Neuronal stem cell (in vitro differentiated cells): ENCODE data around the gene OR10G8. TPM values are rescaled to one million over a fixed set of nuclear protein-coding genes. Genes with fewer than 3 reads are reported as not detected.

Source experiments
- DNase-seq: peaks from one replicate; pipeline ENCODE4 v3.0.0-alpha.2; 2013; ENCODE audit warnings: low spot score
- H2AFZ ChIP-seq: one replicate; pipeline ENCODE4 v1.6.1; 2013; ENCODE audit warnings: mild to moderate bottlenecking, low read length, inconsistent platforms
- H2AK5ac ChIP-seq: 2 replicates; pipeline ENCODE4 v1.6.1; 2013; ENCODE audit warnings: low read depth, mild to moderate bottlenecking, inconsistent platforms, low read length, moderate library complexity, mixed read lengths
- H2BK120ac ChIP-seq: 2 replicates; pipeline ENCODE4 v1.6.1; 2013; ENCODE audit warnings: low read depth, mild to moderate bottlenecking, inconsistent platforms, low read length, moderate library complexity, mixed read lengths
- H2BK12ac ChIP-seq: one replicate; pipeline ENCODE4 v1.6.1; 2013; ENCODE audit warnings: low read length, inconsistent platforms
- H2BK15ac ChIP-seq: 2 replicates; pipeline ENCODE4 v1.6.1; 2013; ENCODE audit warnings: mild to moderate bottlenecking, low read length, inconsistent platforms, mixed read lengths
- H2BK5ac ChIP-seq: one replicate; pipeline ENCODE4 v1.6.1; 2013; ENCODE audit warnings: inconsistent platforms, mild to moderate bottlenecking, low read length, moderate library complexity
- H3K14ac ChIP-seq: one replicate; pipeline ENCODE4 v1.6.1; 2013; ENCODE audit warnings: low read length, inconsistent platforms
- H3K18ac ChIP-seq: 2 replicates; pipeline ENCODE4 v1.6.1; 2013; ENCODE audit warnings: low read length, inconsistent platforms
- H3K23ac ChIP-seq: 2 replicates; pipeline ENCODE4 v1.6.1; 2013; ENCODE audit warnings: low read depth, mild to moderate bottlenecking, mixed read lengths, low read length, inconsistent platforms; ENCODE audit not compliant: poor library complexity
- H3K27ac ChIP-seq: replicated peaks from 3 replicates; pipeline ENCODE4 v1.5.1; 2013; ENCODE audit warnings: low read length, inconsistent platforms
- H3K27me3 ChIP-seq, 3 experiments: 2 replicates each; pipeline ENCODE4 v1.6.1; 2013; ENCODE audit warnings: low read length in 3 of 3, mild to moderate bottlenecking in 2 of 3, inconsistent platforms in 1 of 3, low read depth in 1 of 3, mixed read lengths in 1 of 3, moderate library complexity in 1 of 3; ENCODE audit not compliant: control insufficient read depth in 3 of 3, insufficient read depth in 3 of 3
- H3K36me3 ChIP-seq, 2 donors: replicated peaks in 1 of 2; 2 replicates each; pipeline ENCODE4 v1.6.1; 2013; ENCODE audit warnings: low read length in 2 of 2; ENCODE audit not compliant: control insufficient read depth in 2 of 2, insufficient read depth in 2 of 2
- H3K4ac ChIP-seq: 2 replicates; pipeline ENCODE4 v1.6.1; 2013; ENCODE audit warnings: inconsistent platforms, mild to moderate bottlenecking, low read length, moderate library complexity
- H3K4me1 ChIP-seq, 2 donors: 1 replicate in 1 of 2; 2 replicates in 1 of 2; pipeline ENCODE4 v1.6.1; 2013; ENCODE audit warnings: low read length in 2 of 2, low read depth in 1 of 2; ENCODE audit not compliant: control insufficient read depth in 2 of 2, insufficient read depth in 1 of 2
- H3K4me2 ChIP-seq: one replicate; pipeline ENCODE4 v1.6.1; 2013; ENCODE audit warnings: mild to moderate bottlenecking, low read length, inconsistent platforms; ENCODE audit not compliant: insufficient read depth, poor library complexity, severe bottlenecking
- H3K4me3 ChIP-seq, 2 donors: 2 replicates each; pipeline ENCODE4 v1.5.1; 2013; ENCODE audit warnings: low read length in 2 of 2, mild to moderate bottlenecking in 2 of 2, inconsistent platforms in 1 of 2, moderate library complexity in 1 of 2
- H3K79me1 ChIP-seq: one replicate; pipeline ENCODE4 v1.6.1; 2013; ENCODE audit warnings: low read depth, mild to moderate bottlenecking, inconsistent platforms, low read length, moderate library complexity
- H3K9ac ChIP-seq: one replicate; pipeline ENCODE4 v1.6.1; 2013; ENCODE audit warnings: mild to moderate bottlenecking, low read depth, low read length, inconsistent platforms; ENCODE audit not compliant: poor library complexity
- H3K9me3 ChIP-seq, 2 donors: replicated peaks in 1 of 2; 2 replicates each; pipeline versions ENCODE3 to v1.6.1; 2013; ENCODE audit warnings: low read length in 2 of 2, mild to moderate bottlenecking in 2 of 2, inconsistent platforms in 1 of 2, low read depth in 1 of 2, mixed read lengths in 1 of 2, moderate library complexity in 1 of 2; ENCODE audit not compliant: control insufficient read depth in 2 of 2, insufficient read depth in 1 of 2
- H4K8ac ChIP-seq: one replicate; pipeline ENCODE4 v1.6.1; 2013; ENCODE audit warnings: low read depth, mild to moderate bottlenecking, inconsistent platforms, low read length, moderate library complexity
- H4K91ac ChIP-seq: one replicate; pipeline ENCODE4 v1.6.1; 2013; ENCODE audit warnings: low read length, low read depth, mild to moderate bottlenecking, inconsistent platforms; ENCODE audit not compliant: poor library complexity
- WGBS, 2 donors: extraction: QIAGEN DNeasy Blood & Tissue Kit; methylation state at CpG; one replicate each; pipeline ENCODE4 v1.1.7; 2013; ENCODE audit warnings: missing lambda C conversion rate in 2 of 2, mixed read lengths in 1 of 2; ENCODE audit not compliant: insufficient read length in 2 of 2, insufficient replicate concordance in 1 of 2; ENCODE audit errors: extremely low coverage in 2 of 2; 5-methylcytosine and 5-hydroxymethylcytosine counted together
- polyA plus RNA-seq, 2 experiments: library from polyadenylated mRNA; stranded (reverse); fragments of 200-250 nt; gene quantifications; one replicate each; pipeline ENCODE4 v1.2.3, GENCODE V29; 2013

OR10G8 gene, protein sequence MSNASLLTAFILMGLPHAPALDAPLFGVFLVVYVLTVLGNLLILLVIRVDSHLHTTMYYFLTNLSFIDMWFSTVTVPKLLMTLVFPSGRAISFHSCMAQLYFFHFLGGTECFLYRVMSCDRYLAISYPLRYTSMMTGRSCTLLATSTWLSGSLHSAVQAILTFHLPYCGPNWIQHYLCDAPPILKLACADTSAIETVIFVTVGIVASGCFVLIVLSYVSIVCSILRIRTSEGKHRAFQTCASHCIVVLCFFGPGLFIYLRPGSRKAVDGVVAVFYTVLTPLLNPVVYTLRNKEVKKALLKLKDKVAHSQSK
- polyA plus RNA-seq (2013, experiment 1 of 2) = not detected
- polyA plus RNA-seq (2013, experiment 2 of 2) = not detected

DNA sequence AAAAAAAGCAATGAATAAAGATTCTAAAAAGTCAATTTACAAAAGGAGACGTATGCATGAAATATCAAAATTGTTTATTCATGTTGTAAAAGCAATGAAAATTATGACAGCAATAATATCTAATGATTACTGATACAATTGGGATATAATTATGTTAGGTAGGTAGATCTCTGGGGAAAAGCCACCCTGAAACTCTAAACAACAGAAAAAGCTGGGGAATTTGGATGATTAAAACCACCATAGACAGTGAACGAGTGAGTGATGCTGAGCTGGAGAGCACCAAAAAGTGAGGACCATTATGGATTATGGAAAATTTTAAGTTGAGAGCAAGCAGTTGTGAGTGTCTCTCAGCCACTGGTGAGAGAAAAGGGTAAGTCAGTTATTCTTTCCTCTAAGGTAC is at the start of gene OR10G8:
OR10G8 (plus strand) TSS at position 301 of the 400 bp plus-strand sequence. CDS start 2,825 bp downstream, outside the sequence.
- H4K8ac ChIP-seq = no peak within 1 kb of the TSS
- H2AFZ ChIP-seq = no peak within 1 kb of the TSS
- no CpG with 5 or more reads among the region's 2 CpGs for WGBS, 2 donors
- H3K79me1 ChIP-seq = no peaks in the 10 kb centered on the region
- H3K4ac ChIP-seq = no peak within 1 kb of the TSS
- no peak for DNase-seq
- H2AK5ac ChIP-seq = no peak within 1 kb of the TSS
- H3K27ac ChIP-seq = no peak within 1 kb of the TSS
- no peak within 1 kb of the TSS for H2BK120ac ChIP-seq
- no peak within 1 kb of the TSS for H3K4me2 ChIP-seq
- no peaks in the 10 kb centered on the region for H3K9me3 ChIP-seq
- no peak within 1 kb of the TSS for H3K23ac ChIP-seq
- H3K18ac ChIP-seq = no peak within 1 kb of the TSS
- no peak within 1 kb of the TSS for H2BK15ac ChIP-seq
- no peak within 1 kb of the TSS for H2BK12ac ChIP-seq
- H3K27me3 ChIP-seq = no peaks in the 10 kb centered on the region
- peak within 1 kb of the TSS; percentile 21 for H3K14ac ChIP-seq
- H4K91ac ChIP-seq = no peak within 1 kb of the TSS
- no peak within 1 kb of the TSS for H3K4me3 ChIP-seq
- H3K36me3 ChIP-seq = no peaks in the 10 kb centered on the region
- H2BK5ac ChIP-seq = no peak within 1 kb of the TSS
- H3K4me1 ChIP-seq = no peaks in the 10 kb centered on the region
- H3K9ac ChIP-seq = no peak within 1 kb of the TSS

DNA sequence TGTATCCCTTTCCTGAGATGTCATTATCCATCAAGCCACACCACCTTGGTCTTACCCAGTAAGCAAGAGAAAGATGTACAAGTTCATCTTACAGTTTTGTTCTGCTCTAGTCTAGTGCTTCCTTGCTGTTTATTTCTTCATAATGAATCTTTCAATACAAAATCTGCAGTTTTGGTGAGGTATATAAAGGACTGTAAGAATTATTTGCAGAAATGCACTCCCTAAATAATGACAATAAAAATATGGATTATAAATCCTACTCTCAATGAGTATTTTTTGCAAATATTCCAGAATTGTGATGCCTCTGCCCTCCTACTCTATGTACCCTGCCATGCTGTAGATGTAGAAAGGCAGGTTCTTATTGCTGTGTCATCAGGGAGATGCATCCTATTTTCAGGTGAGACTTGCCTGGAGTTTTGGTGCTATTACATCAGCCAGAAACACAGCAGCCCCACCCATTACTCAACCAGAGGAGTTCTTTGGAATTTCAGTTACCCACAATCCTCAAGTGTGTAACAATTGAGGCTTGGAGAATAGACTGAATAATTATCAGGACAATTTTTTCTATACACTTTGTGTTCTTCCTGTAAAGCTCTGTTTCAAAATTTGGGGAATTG is 48.8 kb upstream of the OR10G8 start, which contains the start of gene OR10S1:
OR10S1 (minus strand) TSS at position 51 of the 617 bp plus-strand sequence. CDS start 117 bp downstream, outside the sequence.
- Histone ChIP-seq H2BK15ac (peak within 1 kb of the TSS; percentile 97), H3K18ac (peak within 1 kb of the TSS; percentile 90), H2BK12ac (peak within 1 kb of the TSS; percentile 67), H3K23ac (peak within 1 kb of the TSS; percentile 58), H3K14ac (peak within 1 kb of the TSS; percentile 87), H3K9me3 (no peaks in the 10 kb centered on the region), H2BK120ac (no peak within 1 kb of the TSS), H3K4me2 (no peak within 1 kb of the TSS), H3K36me3 (no peaks in the 10 kb centered on the region), H2BK5ac (no peak within 1 kb of the TSS), H4K91ac (no peak within 1 kb of the TSS), H3K27ac (no peak within 1 kb of the TSS), H2AK5ac (peak within 1 kb of the TSS; percentile 58), H3K4ac (peak within 1 kb of the TSS; percentile 1), H3K4me1 (peaks cover 0 to 5% of the 10 kb centered on the region in 2 donors), H3K79me1 (no peaks in the 10 kb centered on the region), H2AFZ (no peak within 1 kb of the TSS), H4K8ac (no peak within 1 kb of the TSS), H3K9ac (peak within 1 kb of the TSS; percentile 66), H3K4me3 (peak within 1 kb of the TSS in 1 of 2 donors; percentile 5), H3K27me3 (no peaks in the 10 kb centered on the region)
- no peak for DNase-seq

DNA sequence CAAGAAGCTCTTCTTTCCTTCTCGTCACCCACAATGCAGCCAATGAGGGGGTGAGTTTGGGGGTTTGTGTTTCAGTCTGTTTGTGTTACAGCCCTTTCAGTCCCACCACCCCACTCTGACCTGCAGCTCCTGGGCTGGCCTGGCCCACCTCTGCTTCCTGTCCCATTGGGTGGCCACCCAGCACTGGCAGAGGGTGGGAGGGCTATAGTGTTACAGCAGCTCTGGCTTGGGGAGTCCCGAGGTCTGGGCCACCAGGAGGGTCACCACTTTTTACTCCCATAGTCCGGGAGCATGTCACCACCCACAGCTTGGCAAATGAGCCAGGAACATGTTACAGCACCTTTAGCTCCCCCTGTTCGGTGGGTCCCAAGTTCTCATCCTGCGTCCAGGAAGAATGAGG is 47.3 kb upstream of the OR10G8 start:
- H3K9ac ChIP-seq = no peak overlapping the region

DNA sequence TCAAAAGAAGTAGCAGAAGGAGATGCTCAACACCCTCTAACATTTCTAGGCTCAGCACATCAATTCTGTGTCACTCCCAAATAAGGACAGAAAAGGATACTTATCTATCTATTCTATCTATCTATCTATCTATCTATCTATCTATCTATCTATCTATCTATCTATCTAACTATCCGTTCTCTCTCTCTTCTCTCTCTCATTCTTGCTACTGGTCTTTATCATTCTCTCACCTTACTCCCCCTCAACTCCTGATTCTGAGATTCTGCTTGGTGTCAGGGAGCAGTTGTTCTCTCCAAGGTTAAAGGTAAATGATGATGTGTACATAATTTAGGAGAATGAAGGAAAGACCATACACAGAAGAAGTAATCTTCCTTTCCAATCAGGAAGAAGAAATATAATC is 31.5 kb upstream of the OR10G8 start, which contains the start of gene OR10G6:
OR10G6 (minus strand) TSS at position 43 of the 400 bp plus-strand sequence; CDS start at position 43, 0 bp downstream.
- Histone ChIP-seq H2BK5ac (no peak within 1 kb of the TSS), H2AK5ac (no peak within 1 kb of the TSS), H3K9me3 (no peaks in the 10 kb centered on the region), H3K79me1 (no peaks in the 10 kb centered on the region), H3K4ac (no peak within 1 kb of the TSS), H3K36me3 (no peaks in the 10 kb centered on the region), H2BK120ac (no peak within 1 kb of the TSS), H3K18ac (peak within 1 kb of the TSS; percentile 39), H3K4me2 (no peak within 1 kb of the TSS), H3K14ac (peak within 1 kb of the TSS; percentile 25), H3K23ac (no peak within 1 kb of the TSS), H3K4me1 (peaks cover 0 to 1% of the 10 kb centered on the region in 2 donors), H3K27me3 (no peaks in the 10 kb centered on the region), H4K8ac (no peak within 1 kb of the TSS), H3K4me3 (peak within 1 kb of the TSS in 1 of 2 donors; percentile 37), H4K91ac (peak within 1 kb of the TSS; percentile 14), H2AFZ (no peak within 1 kb of the TSS), H2BK15ac (no peak within 1 kb of the TSS), H3K27ac (no peak within 1 kb of the TSS), H2BK12ac (no peak within 1 kb of the TSS), H3K9ac (no peak within 1 kb of the TSS)
- DNase-seq = no peak
- 100% methylated on average over 1 of the region's 1 CpG for WGBS, 2 donors

More for the DNA sequence above, 47.3 kb upstream of the OR10G8 start:
- H2BK5ac ChIP-seq = peak overlapping the region; percentile 2
- H3K14ac ChIP-seq = no peak overlapping the region
- no peak overlapping the region for H3K4ac ChIP-seq
- no peaks in the 10 kb centered on the region for H3K9me3 ChIP-seq
- H2AFZ ChIP-seq = no peak overlapping the region
- no peaks in the 10 kb centered on the region for H3K79me1 ChIP-seq
- H3K27me3 ChIP-seq = no peaks in the 10 kb centered on the region
- H3K4me1 ChIP-seq = peaks cover 0 to 5% of the 10 kb centered on the region in 2 donors
- no peak overlapping the region for H3K27ac ChIP-seq
- H3K36me3 ChIP-seq = no peaks in the 10 kb centered on the region
- no peak overlapping the region for H4K8ac ChIP-seq
- H4K91ac ChIP-seq = no peak overlapping the region
- H2AK5ac ChIP-seq = no peak overlapping the region
- H2BK120ac ChIP-seq = no peak overlapping the region
- no peak for DNase-seq
- H3K4me2 ChIP-seq = no peak overlapping the region
- H2BK12ac ChIP-seq = no peak overlapping the region
- no peak overlapping the region for H3K4me3 ChIP-seq
- WGBS, 2 donors = no CpG with 5 or more reads among the region's 5 CpGs
- H3K23ac ChIP-seq = no peak overlapping the region
- H3K18ac ChIP-seq = no peak overlapping the region
- H2BK15ac ChIP-seq = no peak overlapping the region
